LoVo (cell line): ENCODE data around the gene FRMD6.
"Not testable (repeated sequence)": the region's sequence is repeated elsewhere in the genome, so short reads cannot be mapped to it uniquely, and the experiment has no call there.

Source experiments
- DNase-seq: peaks from one replicate; pipeline ENCODE4 v3.0.0-alpha.2; 2016; ENCODE audit warnings: low spot score

The FRMD6 gene

DNA sequence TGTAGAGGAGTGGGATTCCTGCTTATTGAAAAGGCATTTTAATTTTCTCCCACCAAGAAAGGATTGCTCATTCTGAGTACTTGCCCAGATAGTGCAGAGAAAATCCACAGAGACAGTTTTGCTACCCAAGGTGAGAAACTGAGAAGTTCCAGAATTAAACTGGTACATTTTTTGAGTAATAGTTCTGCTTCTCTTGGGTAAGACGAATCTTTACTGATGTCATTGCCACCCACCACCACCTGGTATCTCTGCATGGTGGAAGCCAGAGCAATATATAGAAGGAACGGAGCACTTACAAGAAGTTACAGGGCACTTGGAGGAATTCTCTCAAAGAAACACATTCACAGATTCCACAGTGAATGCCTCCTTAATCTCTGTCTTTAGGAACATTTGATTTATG lies 20.7 kb upstream of the FRMD6 start:
- DNase-seq = no peak

DNA sequence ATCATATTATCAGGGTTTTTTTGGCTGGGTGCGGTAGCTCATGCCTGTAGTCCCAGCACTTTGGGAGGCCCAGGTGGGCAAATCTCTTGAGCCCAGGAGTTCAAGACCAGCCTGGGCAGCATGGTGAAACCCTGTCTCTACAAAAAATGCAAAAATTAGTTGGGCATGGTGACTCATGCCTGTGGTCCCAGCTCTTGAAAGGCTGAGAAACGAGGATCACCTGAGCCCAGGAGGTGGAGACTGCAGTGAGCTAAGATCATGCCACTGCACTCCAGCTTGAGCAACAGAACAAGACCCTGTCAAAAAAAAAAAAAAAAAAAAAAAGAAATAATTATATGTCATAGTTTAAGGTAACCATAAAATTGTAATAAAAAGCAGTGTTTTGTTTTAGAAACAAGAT lies 18.4 kb upstream of the FRMD6 start:
- DNase-seq = not testable (repeated sequence)

DNA sequence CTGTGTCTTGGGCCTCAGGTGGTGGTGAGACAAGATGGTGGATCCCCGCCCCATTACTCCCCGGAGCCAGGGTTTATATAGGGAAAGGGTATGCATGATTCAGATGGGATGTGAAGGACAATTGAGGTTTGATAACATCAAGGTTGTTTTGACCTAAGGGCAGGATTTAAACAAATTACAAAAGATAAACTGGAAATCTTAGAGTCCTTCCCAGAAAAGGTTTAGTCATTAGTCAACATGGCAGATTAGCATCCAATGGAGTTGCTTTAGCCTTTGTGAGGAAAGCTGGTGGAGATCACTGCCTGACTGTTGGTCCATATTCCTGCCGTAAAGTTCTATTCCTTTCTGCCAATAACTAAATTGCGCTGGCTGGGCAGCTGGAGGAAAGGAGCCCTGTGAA lies 15.6 kb upstream of the FRMD6 start:
- DNase-seq = no peak

DNA sequence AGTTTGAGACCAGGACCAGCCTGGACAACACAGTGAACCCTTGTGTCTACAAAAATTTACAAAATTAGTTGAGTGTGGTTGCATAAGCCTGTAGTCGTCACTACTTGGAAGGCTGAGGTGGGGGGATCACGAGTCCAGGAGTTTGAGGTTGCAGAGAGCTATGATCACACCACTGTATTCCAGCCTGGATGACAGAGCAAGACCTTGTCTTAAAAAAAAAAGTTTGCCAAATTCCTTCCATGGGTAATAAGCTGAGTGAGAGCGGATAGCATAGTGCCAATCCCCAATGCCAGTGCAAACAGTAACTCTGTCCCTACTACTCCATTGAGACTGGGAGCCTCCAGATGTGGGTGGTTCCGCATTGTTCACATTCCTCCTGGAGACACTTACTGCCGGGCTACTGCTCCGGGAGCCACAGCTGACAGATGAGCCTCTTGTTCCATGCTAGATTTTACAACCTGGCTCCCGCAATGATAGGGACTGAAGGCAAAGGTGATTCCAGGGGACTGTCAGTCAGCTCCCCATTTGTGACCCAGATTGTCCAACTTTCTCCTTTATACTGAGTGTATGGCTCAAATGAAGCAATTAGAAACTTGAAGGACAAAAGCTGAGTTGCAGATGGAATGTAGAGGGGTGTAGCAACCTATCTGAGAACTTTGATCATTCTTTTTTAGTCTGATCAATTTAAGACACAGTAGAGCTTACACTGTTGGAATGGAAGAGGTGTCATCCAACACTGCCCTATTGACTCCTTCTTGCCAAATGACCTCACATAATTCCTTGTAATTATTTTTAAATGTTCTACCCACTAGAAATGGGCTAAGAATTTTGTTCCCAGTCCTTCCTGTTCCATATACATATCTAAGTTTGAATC lies 13.4 kb upstream of the FRMD6 start:
- DNase-seq = peak; percentile 46

DNA sequence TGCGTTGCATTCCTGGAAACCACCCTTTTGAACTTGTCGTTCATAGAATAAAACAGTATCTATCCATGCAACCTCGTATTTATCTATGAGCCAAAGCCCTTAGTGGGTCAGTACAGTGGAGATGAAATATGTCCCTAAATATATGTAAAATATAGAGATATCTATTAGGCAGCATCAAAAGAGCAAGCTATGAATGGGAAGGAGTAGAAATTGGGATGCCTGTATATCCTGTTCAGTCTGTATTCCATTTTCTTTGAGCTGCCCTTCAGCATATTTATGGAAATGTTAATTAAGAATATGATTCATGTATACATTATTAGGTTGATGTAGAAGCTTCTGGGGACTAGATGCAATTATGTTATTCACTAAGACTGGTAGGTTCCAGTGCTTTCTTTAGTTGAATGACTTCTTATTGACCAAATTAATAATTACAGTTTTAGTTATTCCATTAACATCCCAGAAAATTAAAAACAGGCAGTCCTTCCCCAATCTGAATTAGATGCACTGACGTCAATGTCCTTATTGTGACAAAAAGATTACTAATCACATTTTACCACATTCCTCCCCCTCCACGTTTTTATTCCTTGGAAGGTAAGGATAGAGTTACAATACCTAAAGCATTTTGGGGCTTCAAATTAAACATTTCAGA lies 11.9 kb upstream of the FRMD6 start:
- DNase-seq = no peak

DNA sequence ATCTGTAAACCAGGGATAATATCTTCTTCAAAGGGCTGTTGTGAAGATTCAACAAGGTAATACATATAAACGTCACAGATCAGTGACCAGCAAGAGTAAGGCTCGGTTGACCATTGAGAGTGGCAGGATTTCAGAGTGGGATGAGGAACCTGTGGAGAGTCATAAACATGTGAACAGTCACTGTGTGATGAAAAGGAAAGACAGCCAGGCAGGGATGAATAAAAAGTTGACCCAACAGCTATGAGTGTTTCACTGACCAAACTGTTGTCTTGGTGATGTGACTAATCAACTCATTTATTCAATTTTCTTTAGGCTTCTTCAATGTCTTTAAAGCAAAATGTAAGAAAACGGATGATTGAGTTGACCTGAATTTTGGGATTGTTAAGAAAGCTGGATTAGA lies 8.6 kb upstream of the FRMD6 start:
- DNase-seq = no peak

DNA sequence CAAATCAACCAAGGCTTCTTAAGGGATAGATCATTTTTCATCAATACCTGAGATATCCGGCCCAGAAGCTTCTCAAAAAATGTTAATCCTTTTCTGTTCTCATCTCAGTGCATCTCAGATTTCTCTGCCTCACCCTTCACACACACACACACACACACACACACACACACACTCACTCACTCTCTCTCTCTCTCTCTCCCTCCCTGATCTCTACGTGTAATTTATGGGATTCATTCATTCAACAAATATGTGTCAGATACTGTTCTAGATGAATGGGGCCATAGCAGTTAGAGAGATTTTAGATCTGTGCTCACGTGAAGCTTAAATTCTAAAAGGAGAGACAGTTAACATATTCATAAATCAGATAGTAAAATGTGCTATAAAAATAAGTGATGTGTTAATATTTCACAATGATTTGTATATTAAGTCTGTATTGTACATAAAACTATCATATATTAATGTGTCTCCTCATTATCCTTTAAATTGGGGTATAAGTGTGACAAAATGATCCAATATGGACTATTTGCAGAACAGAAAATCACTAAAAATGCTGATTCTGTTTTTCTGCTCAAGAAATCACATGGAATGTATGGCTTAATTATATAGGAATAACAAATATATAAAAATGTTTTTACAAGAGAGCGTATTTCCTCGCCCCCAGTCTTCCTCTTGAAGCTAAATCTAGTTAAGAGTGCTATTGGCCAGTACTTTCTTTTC lies 7.3 kb upstream of the FRMD6 start:
- no peak for DNase-seq

DNA sequence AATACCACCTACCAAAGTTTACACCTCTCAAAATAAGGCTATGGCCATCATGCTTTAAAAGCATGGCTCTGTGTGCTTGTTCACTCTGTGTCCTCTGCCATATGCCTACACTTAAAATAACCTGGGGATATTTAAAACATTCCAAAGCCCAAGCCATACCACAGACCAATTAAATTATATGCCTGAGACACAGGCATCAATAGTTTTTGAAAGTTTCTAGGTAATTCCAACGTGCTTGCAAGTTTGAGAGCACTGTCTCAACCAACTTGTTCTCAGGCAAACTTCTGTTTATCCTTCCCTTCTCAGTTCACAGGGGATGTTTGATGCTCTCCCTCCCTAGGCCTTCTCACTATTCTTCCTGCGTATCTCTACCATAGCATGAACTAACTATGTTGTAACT lies 3.4 kb upstream of the FRMD6 start:
- DNase-seq = no peak

DNA sequence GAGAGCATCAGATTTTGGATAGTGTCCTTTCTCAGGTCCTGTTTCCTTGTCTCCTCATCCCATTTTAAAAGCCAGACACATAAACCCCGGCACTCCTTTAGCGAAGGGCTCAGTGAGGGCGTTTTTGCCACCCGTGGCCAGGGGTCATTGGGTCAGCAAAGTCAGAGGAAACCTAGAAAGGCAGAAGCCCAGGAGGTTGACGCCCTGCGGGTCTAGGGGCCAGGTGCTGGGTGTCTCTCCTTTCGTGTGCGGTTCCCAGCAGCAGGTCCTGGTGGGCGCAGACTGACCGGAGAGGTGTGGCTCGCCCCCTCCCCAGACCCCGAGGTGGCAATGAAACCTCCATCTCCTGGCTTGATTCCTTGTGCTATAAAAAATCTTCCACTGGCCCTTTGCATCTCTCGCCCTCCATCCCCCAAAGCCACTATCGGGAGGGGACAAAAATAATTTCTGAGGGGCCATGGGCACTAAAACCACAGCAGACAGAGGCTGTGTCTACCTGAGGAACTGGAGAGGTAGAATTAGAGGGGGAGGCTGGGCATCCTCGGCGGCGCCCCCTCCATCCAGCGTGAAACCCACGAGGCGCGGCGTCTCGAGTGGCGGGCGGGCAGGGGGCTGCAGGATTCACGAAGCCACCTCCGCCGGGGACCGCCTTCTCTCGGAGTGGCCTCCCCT lies 858 bp upstream of the FRMD6 start:
- DNase-seq = no peak

DNA sequence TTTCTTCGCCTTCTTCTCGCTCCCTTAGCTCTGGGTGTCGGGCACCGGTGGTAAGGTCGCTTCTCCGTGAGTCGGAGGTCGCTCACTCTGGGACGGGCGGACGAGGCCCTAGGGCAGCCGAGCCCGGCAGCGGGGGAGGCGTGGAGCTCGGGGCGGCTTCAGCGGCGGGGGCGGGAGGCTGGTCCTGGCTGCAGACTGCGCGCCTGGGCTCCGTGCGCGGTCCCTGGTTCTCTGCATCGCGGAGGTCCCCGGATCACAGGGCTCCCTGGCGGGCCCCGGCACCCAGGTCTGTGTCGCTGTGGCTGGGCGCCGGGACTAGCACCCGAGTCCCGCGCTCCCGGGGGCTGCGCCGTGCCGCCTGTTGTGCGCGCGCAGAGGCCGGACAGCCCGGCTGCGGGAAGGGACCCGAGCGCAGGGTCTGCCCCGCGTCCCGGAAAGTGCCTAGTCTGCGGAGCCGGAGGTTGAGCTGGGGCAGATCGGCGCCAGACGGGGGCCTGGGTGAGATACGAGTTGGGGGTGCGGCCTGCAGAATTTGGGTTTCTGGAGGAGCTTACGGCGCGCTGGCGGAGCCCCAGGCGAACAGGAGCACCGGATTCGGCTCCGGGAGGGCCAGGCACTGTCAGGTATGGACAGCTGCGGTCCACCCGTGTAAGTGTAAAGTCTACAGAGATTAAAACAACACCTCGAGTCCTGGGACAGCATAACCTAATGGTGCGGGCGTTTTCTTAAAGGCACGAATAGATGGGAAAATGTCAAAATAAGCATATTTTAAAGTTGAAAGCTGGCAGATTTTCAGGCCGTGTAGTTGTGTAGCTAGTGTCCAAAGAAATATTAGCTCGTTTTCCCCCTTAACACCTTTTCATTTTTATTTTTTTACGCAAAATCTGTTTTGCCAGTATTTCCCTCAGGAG lies 713 bp downstream of the FRMD6 start:
- no peak for DNase-seq

DNA sequence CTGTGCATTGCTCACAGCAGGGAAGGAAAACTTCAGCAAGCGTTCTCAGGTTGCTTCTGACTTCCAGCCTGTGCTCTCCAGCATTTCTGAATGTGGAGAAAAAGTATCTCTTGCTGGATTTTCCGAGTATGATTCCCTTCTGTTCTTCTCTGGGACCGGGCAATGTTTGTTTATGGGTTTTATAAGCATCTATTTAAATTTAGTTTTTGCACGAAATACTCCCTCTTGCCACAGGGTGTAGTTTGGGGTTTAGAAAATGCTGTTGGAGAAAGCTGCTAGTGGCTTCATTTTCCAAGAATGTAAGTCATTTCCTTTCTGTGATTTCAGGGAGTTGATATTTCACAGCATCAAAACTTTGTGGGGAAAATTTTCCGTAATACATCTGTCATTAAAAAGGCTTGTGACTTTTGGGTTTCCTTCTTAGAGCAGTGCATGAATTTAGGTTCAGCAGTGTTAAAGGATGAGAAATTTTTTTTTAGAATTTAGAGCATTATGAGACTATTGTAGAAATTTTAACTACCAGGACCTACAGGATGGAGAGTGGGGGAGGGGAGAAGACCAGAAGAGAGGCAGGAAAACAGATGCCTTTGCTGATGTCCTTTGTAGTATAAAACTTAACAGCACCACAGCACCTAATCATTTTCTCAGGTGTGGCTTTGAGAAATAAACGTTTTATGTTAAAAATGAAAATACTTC lies 1.5 kb downstream of the FRMD6 start:
- peak; percentile 7 for DNase-seq

DNA sequence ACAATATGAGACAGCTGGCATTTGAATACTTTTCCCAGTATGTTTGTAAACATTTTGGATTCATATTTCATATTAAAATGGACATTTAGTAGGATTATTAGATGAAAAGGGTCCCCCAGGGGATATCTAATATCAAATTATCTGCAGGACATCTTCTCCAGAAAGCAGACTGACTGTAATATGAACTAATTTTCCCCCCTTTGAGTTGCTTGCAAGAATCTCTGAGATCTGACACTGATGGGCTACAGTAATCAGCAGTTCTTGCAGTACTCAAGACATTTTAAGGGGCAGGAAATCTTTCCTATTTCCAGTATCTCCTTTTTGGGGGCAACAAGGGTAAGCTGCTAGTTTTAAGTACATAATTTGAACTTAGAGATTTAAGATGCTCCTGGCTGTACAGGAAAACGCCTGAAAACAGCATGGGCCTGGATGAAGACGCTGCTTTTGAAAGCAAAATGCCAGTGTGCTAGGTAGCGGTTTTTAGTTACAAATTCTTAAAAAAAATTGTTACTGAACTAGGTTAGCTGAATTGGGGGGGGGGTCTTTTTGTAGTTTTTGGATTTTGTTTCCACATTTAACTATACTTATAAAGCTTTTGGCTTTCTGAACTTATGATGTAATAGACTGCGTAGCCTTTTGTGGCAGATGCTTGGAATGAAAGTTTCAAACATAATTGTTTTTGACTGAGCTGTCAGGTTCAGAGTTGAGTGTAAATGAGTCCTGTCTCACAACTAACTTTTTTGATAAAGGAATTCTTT lies 2.2 kb downstream of the FRMD6 start:
- DNase-seq = no peak

DNA sequence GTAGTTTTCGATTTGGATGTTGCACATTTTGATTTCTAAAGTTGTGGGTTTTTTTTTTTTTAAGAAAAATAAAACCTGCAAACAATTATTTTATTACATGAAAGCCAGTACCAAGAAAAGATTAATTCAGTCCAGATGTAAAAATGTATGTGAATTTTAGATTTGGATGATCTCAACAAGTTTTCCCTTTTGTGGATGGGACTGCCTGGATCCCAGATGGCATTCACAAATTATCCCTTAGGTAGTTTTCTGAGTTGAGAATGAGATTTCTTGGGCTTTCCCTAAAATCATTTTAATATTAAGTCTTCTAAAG lies 2.8 kb downstream of the FRMD6 start:
- DNase-seq = no peak

DNA sequence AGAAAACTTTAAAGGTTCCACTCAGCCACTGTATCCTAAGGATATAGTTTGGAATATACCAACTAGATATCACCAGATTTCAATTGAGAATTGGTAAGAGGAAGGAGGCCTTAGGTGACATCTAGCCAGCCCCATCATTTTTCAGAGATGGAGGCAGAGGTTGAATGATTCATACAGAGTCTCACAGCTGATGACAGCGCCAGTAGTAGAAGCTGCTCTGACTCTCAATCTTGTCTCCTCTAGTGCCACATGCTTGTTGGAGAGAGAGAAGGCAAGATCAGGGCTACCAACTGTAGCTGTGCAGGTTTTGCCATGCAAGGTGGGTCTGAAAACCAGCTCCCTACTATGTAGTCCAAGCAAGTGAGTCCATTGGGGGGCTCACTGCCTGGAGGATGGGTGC lies 6.1 kb downstream of the FRMD6 start:
- DNase-seq = no peak

DNA sequence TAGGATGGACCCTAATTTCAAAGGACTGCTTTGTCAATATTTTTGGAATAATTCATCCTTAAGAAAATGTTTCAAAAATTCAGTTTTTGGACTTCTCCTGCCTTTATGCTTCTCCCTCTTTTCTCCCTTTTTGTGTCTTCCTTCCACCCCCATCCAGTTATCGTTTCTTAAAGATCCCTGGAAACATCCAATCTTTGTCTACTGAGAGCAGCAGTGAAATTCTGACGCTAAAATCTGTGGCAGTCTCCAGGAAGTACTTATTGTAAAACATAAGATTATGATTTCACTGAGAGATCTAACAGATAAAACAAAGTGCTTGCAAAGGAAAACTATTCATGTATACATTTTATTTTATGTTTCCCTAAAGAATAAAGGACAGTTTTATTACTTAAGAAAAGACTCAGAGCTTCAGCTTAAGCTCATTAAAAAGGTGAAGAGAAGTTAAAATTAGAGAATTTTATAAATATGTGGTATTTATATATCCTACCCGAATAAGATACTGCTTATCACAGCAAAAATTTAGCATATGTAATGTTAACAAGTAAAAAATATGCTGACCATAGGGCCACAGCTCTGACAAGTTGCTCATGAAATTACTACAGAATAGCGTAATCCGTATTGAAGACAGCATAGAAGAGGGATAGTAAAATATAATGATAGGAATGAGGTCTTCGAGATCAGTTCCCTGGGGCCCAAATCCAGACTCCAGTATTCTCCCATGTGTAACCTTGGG lies 6.9 kb downstream of the FRMD6 start:
- DNase-seq = no peak

DNA sequence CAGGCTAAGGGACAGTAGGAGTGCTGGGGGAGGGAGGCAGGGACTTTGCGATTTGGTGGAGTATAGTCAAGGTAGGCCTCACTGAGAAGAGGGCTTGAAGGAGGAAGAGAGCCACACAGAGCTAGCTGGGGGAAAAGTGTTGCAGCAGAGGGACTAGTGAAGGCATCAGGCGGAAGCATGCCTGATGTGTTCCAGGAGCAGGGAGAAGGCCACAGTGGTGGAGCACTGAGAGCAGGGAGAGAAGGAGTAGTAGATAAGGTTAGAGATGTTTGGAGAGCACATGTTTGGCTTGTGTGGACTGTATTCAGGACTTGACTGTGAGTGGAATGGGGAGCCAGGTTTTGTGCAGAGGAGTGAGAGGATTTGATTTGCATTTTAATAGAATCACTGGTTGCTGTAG lies 9.0 kb downstream of the FRMD6 start:
- no peak for DNase-seq

DNA sequence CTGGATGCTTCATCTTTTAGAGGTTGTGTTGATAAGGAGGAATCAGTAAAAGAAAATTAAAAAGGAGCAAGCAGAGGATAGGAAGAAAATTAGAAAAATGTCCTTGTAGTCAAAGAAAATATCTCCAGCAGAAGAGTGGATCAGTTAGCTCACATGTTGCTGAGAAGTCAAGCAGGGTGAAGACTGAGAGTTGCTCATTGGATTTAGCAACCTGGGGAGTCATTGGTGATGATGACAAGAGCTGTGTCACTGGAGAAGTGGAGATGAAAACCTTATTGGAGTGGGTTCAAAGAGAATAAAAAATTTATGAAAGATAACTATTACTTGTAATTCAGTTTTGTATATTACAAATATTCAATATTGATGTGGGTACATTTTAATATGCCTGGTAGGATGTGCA lies 9.8 kb downstream of the FRMD6 start:
- DNase-seq = no peak

DNA sequence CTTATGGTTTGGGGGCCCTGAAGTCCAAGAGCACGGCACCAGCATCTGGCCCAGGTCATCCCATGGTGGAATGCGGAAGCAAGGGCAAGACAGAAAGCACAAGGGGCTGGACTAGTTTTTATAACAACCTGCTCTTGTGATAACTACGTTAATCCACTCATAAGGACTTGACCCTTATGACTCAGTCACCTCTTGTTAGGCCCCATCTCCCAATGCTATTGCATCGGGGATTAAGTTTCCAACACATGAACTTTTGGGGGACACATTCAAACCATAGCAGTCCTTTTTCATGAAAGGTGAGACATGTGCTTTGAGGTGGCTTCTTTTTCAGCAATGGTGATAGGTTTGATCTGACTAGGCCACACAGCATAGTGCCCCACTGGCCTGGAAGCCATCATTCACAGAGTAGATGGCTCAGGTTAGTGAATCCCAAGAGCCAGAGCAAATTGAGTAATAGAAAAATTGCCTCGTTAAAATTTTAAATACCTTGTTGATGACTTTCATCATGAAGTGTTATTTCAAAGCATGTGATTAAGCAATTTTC lies 12.1 kb downstream of the FRMD6 start:
- DNase-seq = no peak

DNA sequence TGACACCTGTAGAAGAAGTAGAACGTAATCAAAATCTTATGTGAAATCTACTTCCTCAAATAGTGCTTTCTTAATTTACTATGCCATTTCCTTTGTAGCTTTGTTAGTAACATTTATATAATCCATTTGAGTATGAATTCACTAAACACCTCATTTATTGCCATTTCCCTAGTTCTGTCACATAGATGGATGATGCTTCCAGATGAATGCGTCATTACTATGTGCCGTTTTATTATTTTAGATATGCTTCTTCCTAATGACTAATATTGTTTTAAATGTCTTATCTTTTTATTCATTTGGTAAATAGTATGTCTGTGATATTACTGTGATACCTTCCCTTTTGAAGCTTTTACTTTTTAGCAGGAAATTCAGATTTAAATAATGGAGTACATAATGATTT lies 14.4 kb downstream of the FRMD6 start:
- no peak for DNase-seq
